ENCODE measurements around the gene GRIK4. TPM values are rescaled to one million over a fixed set of nuclear protein-coding genes. Genes with fewer than 3 reads are reported as not detected.
A peak's percentile ranks its signal among the peaks of the same experiment; 100 is the strongest.
"Not testable (repeated sequence)": the region's sequence is repeated elsewhere in the genome, so short reads cannot be mapped to it uniquely, and the experiment has no call there.

GRIK4 gene
- total and polyA plus RNA-seq, 12 donors: 0.33 to 4.8 (median 3.0) TPM

- Histone ChIP-seq H3K27ac (no peak overlapping the region), H3K27me3 (no peaks in the 10 kb centered on the region), H3K4me1 (replicated peaks in 1 of 2) (no peaks in the 10 kb centered on the region), H3K4me3 (no peak overlapping the region), H3K36me3 (replicated peaks in 1 of 2) (no peaks in the 10 kb centered on the region), H3K9me3 (replicated peaks in 1 of 3) (no peaks in the 10 kb centered on the region)
- intact Hi-C loops (cut with DNase I): no loop called here
- 92 to 95% (median 94%) methylated on average over 4 of the region's 4 CpGs for WGBS, 4 donors
- peak in 2 of 7 donors; percentile 0 to 41 for DNase-seq
- TF ChIP-seq CTCF (IDR thresholded peaks at IDR 0.05) (no peak), POLR2A (IDR thresholded peaks at IDR 0.05) (no peak)
Measured at GRCh38 chr11:120786206-120786735, 274.7 kb downstream of the GRIK4 start.

GRCh38 chr11:120787224-120787623, 275.7 kb downstream of the GRIK4 start:
- H3K27ac ChIP-seq; H3K9me3 ChIP-seq (replicated peaks in 1 of 3); intact Hi-C loops (cut with DNase I); H3K4me3 ChIP-seq; H3K36me3 ChIP-seq (replicated peaks in 1 of 2); H3K27me3 ChIP-seq; DNase-seq; H3K4me1 ChIP-seq (replicated peaks in 1 of 2): not testable (repeated sequence)
- 82 to 96% (median 89%) methylated on average over 8 to 9 of the region's 9 CpGs for WGBS, 4 donors

GRCh38 chr11:120789391-120789790, 277.8 kb downstream of the GRIK4 start:
- Histone ChIP-seq H3K27me3 (no peaks in the 10 kb centered on the region), H3K27ac (no peak overlapping the region), H3K4me3 (no peak overlapping the region), H3K4me1 (replicated peaks in 1 of 2) (no peaks in the 10 kb centered on the region), H3K9me3 (replicated peaks in 1 of 3) (no peaks in the 10 kb centered on the region), H3K36me3 (replicated peaks in 1 of 2) (no peaks in the 10 kb centered on the region)
- TF ChIP-seq POLR2A (IDR thresholded peaks at IDR 0.05) (no peak), CTCF (IDR thresholded peaks at IDR 0.05) (no peak)
- peak in 1 of 7 donors; percentile 13 for DNase-seq
- intact Hi-C loops (cut with DNase I): no loop called here
- 83 to 87% (median 86%) methylated on average over 9 of the region's 9 CpGs for WGBS, 4 donors

- Histone ChIP-seq H3K4me1 (replicated peaks in 1 of 2) (no peaks in the 10 kb centered on the region), H3K9me3 (replicated peaks in 1 of 3) (no peaks in the 10 kb centered on the region), H3K27me3 (no peaks in the 10 kb centered on the region), H3K4me3 (no peak overlapping the region), H3K27ac (no peak overlapping the region), H3K36me3 (replicated peaks in 1 of 2) (no peaks in the 10 kb centered on the region)
- 86 to 95% (median 87%) methylated on average over 7 of the region's 7 CpGs for WGBS, 4 donors
- TF ChIP-seq CTCF (IDR thresholded peaks at IDR 0.05) (no peak), POLR2A (IDR thresholded peaks at IDR 0.05) (no peak)
- no peak for DNase-seq
- intact Hi-C loops (cut with DNase I): no loop called here
Measured at GRCh38 chr11:120792306-120792705, 280.8 kb downstream of the GRIK4 start.

GRCh38 chr11:120793150-120793549, 281.6 kb downstream of the GRIK4 start:
- no peak for DNase-seq
- intact Hi-C loops (cut with DNase I): no loop called here
- 86 to 95% (median 92%) methylated on average over 5 of the region's 5 CpGs for WGBS, 4 donors
- Histone ChIP-seq H3K36me3 (replicated peaks in 1 of 2) (no peaks in the 10 kb centered on the region), H3K4me1 (replicated peaks in 1 of 2) (no peaks in the 10 kb centered on the region), H3K27me3 (no peaks in the 10 kb centered on the region), H3K4me3 (no peak overlapping the region), H3K27ac (no peak overlapping the region), H3K9me3 (replicated peaks in 1 of 3) (no peaks in the 10 kb centered on the region)
- TF ChIP-seq POLR2A (IDR thresholded peaks at IDR 0.05) (no peak), CTCF (IDR thresholded peaks at IDR 0.05) (no peak)
